DMS 273 treated with DMSO at 0.1 percent for 48 hours (cell line): ENCODE data around the gene RASGRF2.

Source experiments
- DNase-seq: peaks from one replicate; lab custom pipeline; 2025; lab: John Stamatoyannopoulos, UW

RASGRF2 gene

GRCh38 chr5:80959768-80960442 is at the start of gene RASGRF2:
RASGRF2 (plus strand) TSS chr5:80960363; CDS start chr5:80960739, 376 bp downstream.
- peak; percentile 43 for DNase-seq

GRCh38 chr5:80912479-80912878 is 47.7 kb upstream of the RASGRF2 start:
- no peak for DNase-seq

- DNase-seq, result no peak
Measured at GRCh38 chr5:80915716-80916115, 44.4 kb upstream of the RASGRF2 start.

- DNase-seq, result no peak
Measured at GRCh38 chr5:80916676-80917075, 43.5 kb upstream of the RASGRF2 start.

GRCh38 chr5:80917631-80918030 is 42.5 kb upstream of the RASGRF2 start:
- DNase-seq, result no peak

- DNase-seq, result no peak
Measured at GRCh38 chr5:80919678-80920196, 40.4 kb upstream of the RASGRF2 start.

GRCh38 chr5:80920333-80920732 is 39.8 kb upstream of the RASGRF2 start:
- no peak for DNase-seq

- DNase-seq, result no peak
Measured at GRCh38 chr5:80921026-80921425, 39.1 kb upstream of the RASGRF2 start.

- DNase-seq, result no peak
Measured at GRCh38 chr5:80925931-80926330, 34.2 kb upstream of the RASGRF2 start.

- no peak for DNase-seq
Measured at GRCh38 chr5:80926536-80926935, 33.6 kb upstream of the RASGRF2 start.

- no peak for DNase-seq
Measured at GRCh38 chr5:80926979-80927656, 33.0 kb upstream of the RASGRF2 start.

GRCh38 chr5:80928073-80928472 is 32.1 kb upstream of the RASGRF2 start:
- DNase-seq, result no peak

GRCh38 chr5:80930940-80931339 is 29.2 kb upstream of the RASGRF2 start:
- DNase-seq, result no peak

GRCh38 chr5:80931411-80931810 is 28.8 kb upstream of the RASGRF2 start:
- DNase-seq, result no peak

GRCh38 chr5:80933036-80933435 is 27.1 kb upstream of the RASGRF2 start:
- no peak for DNase-seq

GRCh38 chr5:80934751-80935150 is 25.4 kb upstream of the RASGRF2 start:
- DNase-seq, result no peak

- no peak for DNase-seq
Measured at GRCh38 chr5:80935811-80936385, 24.3 kb upstream of the RASGRF2 start.

GRCh38 chr5:80936881-80937280 is 23.3 kb upstream of the RASGRF2 start:
- no peak for DNase-seq

GRCh38 chr5:80937584-80938356 is 22.4 kb upstream of the RASGRF2 start:
- DNase-seq, result no peak

- DNase-seq, result no peak
Measured at GRCh38 chr5:80941496-80941895, 18.7 kb upstream of the RASGRF2 start.

GRCh38 chr5:80951366-80951765 is 8.8 kb upstream of the RASGRF2 start:
- no peak for DNase-seq

GRCh38 chr5:80953587-80953986 is 6.6 kb upstream of the RASGRF2 start:
- no peak for DNase-seq
